ENCODE measurements around the gene OGFOD3.

OGFOD3 gene

GRCh38 chr17:82384730-82385481, 33.5 kb downstream of the OGFOD3 start:
- Histone ChIP-seq H2AFZ (ENCODE audit: low read depth, low read length) (no peak overlapping the region), H4K20me1 (ENCODE audit: insufficient read depth, low read length) (no peaks in the 10 kb centered on the region), H3K9ac (ENCODE audit: low read depth, low read length) (no peak overlapping the region), H3K27ac (ENCODE audit: low read length) (peak overlapping the region; percentile 26; the same call in 1 of the 2 replicates), H3K4me3 (ENCODE audit: low read depth in 1 of 2, low read length in 2 of 2) (no peak overlapping the region), H3K4me1 (ENCODE audit: insufficient read depth, low read length) (no peaks in the 10 kb centered on the region), H3K9me3 (ENCODE audit: insufficient read depth, low read length, severe bottlenecking) (no peaks in the 10 kb centered on the region), H3K36me3 (ENCODE audit: insufficient read depth, low read length) (no peaks in the 10 kb centered on the region), H3K27me3 (ENCODE audit: insufficient read depth, low read length, poor library complexity) (no peaks in the 10 kb centered on the region), H3K79me2 (ENCODE audit: insufficient read depth, low read length) (no peaks in the 10 kb centered on the region), H3K4me2 (ENCODE audit: insufficient read depth, low read length) (no peak overlapping the region)
- TF ChIP-seq EZH2 (IDR thresholded peaks at IDR 0.05; ENCODE audit: borderline replicate concordance, low read depth, low read length, severe bottlenecking) (no peak), CTCF (IDR thresholded peaks at IDR 0.05; ENCODE audit: borderline replicate concordance, extremely low read depth, low read length, poor library complexity, severe bottlenecking) (no peak)
- ATAC-seq (ENCODE audit: insufficient read depth, low read depth), result no peak
- DNase-seq, result no peak

- DNase-seq (no peak), ATAC-seq (ENCODE audit: insufficient read depth, low read depth) (no peak)
- no peaks in the 10 kb centered on the region for H3K27me3 ChIP-seq (ENCODE audit: insufficient read depth, low read length, poor library complexity)
- H2AFZ ChIP-seq (ENCODE audit: low read depth, low read length), result no peak overlapping the region
- H3K4me2 ChIP-seq (ENCODE audit: insufficient read depth, low read length), result no peak overlapping the region
- TF ChIP-seq CTCF (IDR thresholded peaks at IDR 0.05; ENCODE audit: borderline replicate concordance, extremely low read depth, low read length, poor library complexity, severe bottlenecking), result no peak
- TF ChIP-seq EZH2 (IDR thresholded peaks at IDR 0.05; ENCODE audit: borderline replicate concordance, low read depth, low read length, severe bottlenecking), result no peak
- H3K27ac ChIP-seq (ENCODE audit: low read length), result no peak overlapping the region
- H3K9me3 ChIP-seq (ENCODE audit: insufficient read depth, low read length, severe bottlenecking), result no peaks in the 10 kb centered on the region
- H3K36me3 ChIP-seq (ENCODE audit: insufficient read depth, low read length), result no peaks in the 10 kb centered on the region
- H3K4me3 ChIP-seq (ENCODE audit: low read depth in 1 of 2, low read length in 2 of 2), result no peak overlapping the region
- no peaks in the 10 kb centered on the region for H3K79me2 ChIP-seq (ENCODE audit: insufficient read depth, low read length)
- H3K9ac ChIP-seq (ENCODE audit: low read depth, low read length), result no peak overlapping the region
- no peaks in the 10 kb centered on the region for H4K20me1 ChIP-seq (ENCODE audit: insufficient read depth, low read length)
- no peaks in the 10 kb centered on the region for H3K4me1 ChIP-seq (ENCODE audit: insufficient read depth, low read length)
Measured at GRCh38 chr17:82384051-82384729, 34.2 kb downstream of the OGFOD3 start.

GRCh38 chr17:82383411-82383810, 35.0 kb downstream of the OGFOD3 start:
- Histone ChIP-seq H3K4me1 (ENCODE audit: insufficient read depth, low read length) (no peaks in the 10 kb centered on the region), H3K4me3 (ENCODE audit: low read depth in 1 of 2, low read length in 2 of 2) (no peak overlapping the region), H3K9me3 (ENCODE audit: insufficient read depth, low read length, severe bottlenecking) (no peaks in the 10 kb centered on the region), H3K27me3 (ENCODE audit: insufficient read depth, low read length, poor library complexity) (no peaks in the 10 kb centered on the region), H3K79me2 (ENCODE audit: insufficient read depth, low read length) (no peaks in the 10 kb centered on the region), H3K36me3 (ENCODE audit: insufficient read depth, low read length) (no peaks in the 10 kb centered on the region), H3K4me2 (ENCODE audit: insufficient read depth, low read length) (no peak overlapping the region), H2AFZ (ENCODE audit: low read depth, low read length) (no peak overlapping the region), H4K20me1 (ENCODE audit: insufficient read depth, low read length) (no peaks in the 10 kb centered on the region), H3K27ac (ENCODE audit: low read length) (no peak overlapping the region), H3K9ac (ENCODE audit: low read depth, low read length) (no peak overlapping the region)
- TF ChIP-seq CTCF (IDR thresholded peaks at IDR 0.05; ENCODE audit: borderline replicate concordance, extremely low read depth, low read length, poor library complexity, severe bottlenecking), result no peak
- no peak for TF ChIP-seq EZH2 (IDR thresholded peaks at IDR 0.05; ENCODE audit: borderline replicate concordance, low read depth, low read length, severe bottlenecking)
- ATAC-seq (ENCODE audit: insufficient read depth, low read depth), result no peak
- no peak for DNase-seq
